HCT116 (cell line): ENCODE data around the gene ATF1. TPM values are rescaled to one million over a fixed set of nuclear protein-coding genes. Genes with fewer than 3 reads are reported as not detected.
"Not testable (repeated sequence)": the region's sequence is repeated elsewhere in the genome, so short reads cannot be mapped to it uniquely, and the experiment has no call there.

Experiments used
- ATAC-seq: fragments of 200-7000 bp; cut with Tn5 transposase; 2 replicates; pipeline ENCODE4 v1.9.1; 2020; ENCODE audit warnings: mild to moderate bottlenecking, moderate library complexity
- BruUV-seq: library from RNA; stranded (reverse); fragments of 400-500 nt; replicated peaks from 2 replicates; lab custom pipeline; 2021; lab: Mats Ljungman, UMichigan
- CTCF ChIA-PET: fragments of 300-600 bp; sonication (Branson Sonifier 250); formaldehyde crosslinking; loops from one replicate; lab custom pipeline; 2021; ENCODE audit warnings: antibody characterized with exemption; lab: Charles Lee
- POLR2A ChIA-PET: fragments of 300-600, 350-600 bp; sonication (Branson Sonifier 250); formaldehyde crosslinking; loops from one replicate; lab custom pipeline; 2021; ENCODE audit warnings: antibody characterized with exemption; lab: Charles Lee
- RAD21 ChIA-PET, 2 experiments: fragments of 300-600 bp; sonication (Branson Sonifier 250); formaldehyde crosslinking; loops; one replicate each; lab custom pipeline; 2023; ENCODE audit warnings: low total read pairs in 2 of 2; ENCODE audit not compliant: uncharacterized antibody in 2 of 2, unreplicated experiment in 2 of 2, low non-redundant PET in 1 of 2; lab: Charles Lee
- DNase-seq: peaks from one replicate; pipeline ENCODE4 v3.0.0-alpha.2; 2010; ENCODE audit warnings: low read depth, low spot score
- H2AFZ ChIP-seq: fragments of 200-600 bp; shearing (Covaris generic), sonication (generic); 2 replicates; pipeline ENCODE4 v1.6.1; 2017; ENCODE audit warnings: low read depth, mixed run types, mixed read lengths, antibody characterized with exemption, low read length; ENCODE audit not compliant: poor library complexity, severe bottlenecking
- H3K27ac ChIP-seq: 2 replicates; pipeline ENCODE4 v1.5.1; 2012; ENCODE audit warnings: low read depth, low read length
- H3K27me3 ChIP-seq: fragments of 200-600 bp; sonication (generic); 2 replicates; pipeline ENCODE4 v1.6.1; 2016; ENCODE audit warnings: mixed run types, low read length, mixed read lengths; ENCODE audit not compliant: insufficient read depth
- H3K36me3 ChIP-seq, 2 experiments: fragments of 200-500 bp in 1 of 2; fragments of 200-600 bp in 1 of 2; sonication (Bioruptor generic) in 1 of 2; sonication (generic) in 1 of 2; 2 replicates each; pipeline versions ENCODE4 v1.5.1 to v1.6.1; 2014 to 2016; ENCODE audit warnings: low read length in 2 of 2, inconsistent platforms in 1 of 2, mixed read lengths in 1 of 2, mixed run types in 1 of 2; ENCODE audit not compliant: insufficient read depth in 2 of 2, control insufficient read depth in 1 of 2
- H3K4me1 ChIP-seq, 2 experiments: fragments of 200-600 bp in 1 of 2; sonication (generic) in 1 of 2; 2 replicates each; pipeline versions ENCODE4 v1.5.1 to v1.6.1; 2012 to 2017; ENCODE audit warnings: low read length in 2 of 2, inconsistent platforms in 1 of 2, mild to moderate bottlenecking in 1 of 2, mixed read lengths in 1 of 2, mixed run types in 1 of 2, moderate library complexity in 1 of 2; ENCODE audit not compliant: insufficient read depth in 2 of 2, control insufficient read depth in 1 of 2
- H3K4me2 ChIP-seq: fragments of 200-600 bp; sonication (generic); 2 replicates; pipeline ENCODE4 v1.6.1; 2017; ENCODE audit warnings: mixed run types, low read length, mixed read lengths
- H3K4me3 ChIP-seq, 2 experiments: fragments of 200-600 bp in 1 of 2; sonication (generic) in 1 of 2; replicated peaks in 1 of 2; 2 replicates each; pipeline ENCODE4 v1.5.1; 2011 to 2016; ENCODE audit warnings: low read length in 2 of 2, control low read depth in 1 of 2, low read depth in 1 of 2, mild to moderate bottlenecking in 1 of 2, mixed read lengths in 1 of 2, mixed run types in 1 of 2
- H3K79me2 ChIP-seq: fragments of 200-600 bp; sonication (generic); 2 replicates; pipeline ENCODE4 v1.6.1; 2017; ENCODE audit warnings: mild to moderate bottlenecking, mixed run types, low read length, moderate library complexity, mixed read lengths; ENCODE audit not compliant: insufficient read depth
- H3K9ac ChIP-seq: fragments of 200-600 bp; sonication (generic); 2 replicates; pipeline ENCODE4 v1.6.1; 2016; ENCODE audit warnings: low read length, mixed read lengths
- H3K9me2 ChIP-seq: fragments of 200-600 bp; sonication (generic), shearing (Covaris generic); 2 replicates; pipeline ENCODE4 v1.6.1; 2017; ENCODE audit warnings: mixed run types, mild to moderate bottlenecking, moderate library complexity; ENCODE audit not compliant: insufficient read depth
- H3K9me3 ChIP-seq, 2 experiments: fragments of 200-500 bp in 1 of 2; fragments of 200-600 bp in 1 of 2; sonication (Bioruptor generic) in 1 of 2; sonication (generic) in 1 of 2; 2 replicates each; pipeline ENCODE4 v1.6.1; 2014 to 2017; ENCODE audit warnings: low read length in 2 of 2, mixed read lengths in 2 of 2, inconsistent platforms in 1 of 2, low read depth in 1 of 2, mild to moderate bottlenecking in 1 of 2, mixed run types in 1 of 2, moderate library complexity in 1 of 2; ENCODE audit not compliant: control insufficient read depth in 1 of 2, insufficient read depth in 1 of 2
- H4K20me1 ChIP-seq: fragments of 200-600 bp; sonication (generic), shearing (Covaris generic); 2 replicates; pipeline ENCODE4 v1.6.1; 2017; ENCODE audit warnings: mixed run types, mild to moderate bottlenecking, moderate library complexity; ENCODE audit not compliant: insufficient read depth
- CEBPB ChIP-seq: IDR thresholded peaks from 2 replicates; pipeline ENCODE4 v1.6.1; 2012; ENCODE audit warnings: low read depth
- EGR1 ChIP-seq: IDR thresholded peaks from 2 replicates; pipeline ENCODE4 v1.6.1; 2012; ENCODE audit warnings: low read depth
- ELF1 ChIP-seq: IDR thresholded peaks from 2 replicates; pipeline ENCODE4 v1.6.1; 2012; ENCODE audit warnings: low read depth, borderline replicate concordance
- EZH2 ChIP-seq: fragments of 200-600 bp; sonication (generic); IDR thresholded peaks from 2 replicates; pipeline ENCODE4 v1.6.1; 2017; ENCODE audit warnings: antibody characterized with exemption, mixed run types
- EZH2phosphoT487 ChIP-seq: fragments of 200-600 bp; IDR thresholded peaks from 2 replicates; pipeline ENCODE4 v1.6.1; 2018; ENCODE audit warnings: antibody characterized with exemption, borderline replicate concordance
- FOSL1 ChIP-seq: IDR thresholded peaks from 2 replicates; pipeline ENCODE4 v1.6.1; 2012; ENCODE audit warnings: low read depth
- JUND ChIP-seq: IDR thresholded peaks from 2 replicates; pipeline ENCODE4 v1.6.1; 2012
- SIN3A ChIP-seq: IDR thresholded peaks from 2 replicates; pipeline ENCODE4 v1.6.1; 2012; ENCODE audit warnings: low read depth
- SP1 ChIP-seq: IDR thresholded peaks from 2 replicates; pipeline ENCODE4 v1.6.1; 2012; ENCODE audit warnings: low read depth
- SRF ChIP-seq: IDR thresholded peaks from 2 replicates; pipeline ENCODE4 v1.6.1; 2012; ENCODE audit warnings: low read depth
- ZNF274 ChIP-seq: fragments of 200-500 bp; sonication (Bioruptor generic); IDR thresholded peaks from 2 replicates; pipeline ENCODE4 v1.6.1; 2014; ENCODE audit warnings: mild to moderate bottlenecking, low read depth, low read length, inconsistent platforms
- intact Hi-C: fragments of 100-400 bp; cut with micrococcal nuclease; formaldehyde crosslinking; loops from 2 replicates; pipeline ENCODE4 v1.10.0; 2022
- total RNA-seq: library from RNA; stranded (reverse); gene quantifications from one replicate; pipeline ENCODE4 v1.2.1, GENCODE V29; 2021; ENCODE audit not compliant: unreplicated experiment
- TF ChIP-seq, protein P1 (sequence below), 3 experiments: fragments of 200-600 bp in 1 of 3; sonication (generic) in 1 of 3; IDR thresholded peaks in 2 of 3; conservative IDR thresholded peaks in 1 of 3; 2 replicates each; pipeline ENCODE4 v1.5.1; 2012 to 2017; ENCODE audit warnings: low read depth in 2 of 3, low read length in 2 of 3, antibody characterized with exemption in 1 of 3, borderline replicate concordance in 1 of 3, control low read depth in 1 of 3, mild to moderate bottlenecking in 1 of 3, mixed read lengths in 1 of 3, mixed run types in 1 of 3, moderate library complexity in 1 of 3; ENCODE audit not compliant: insufficient read depth in 1 of 3
- TF ChIP-seq, protein P2 (sequence below): IDR thresholded peaks from 2 replicates; pipeline ENCODE4 v1.6.1; 2012
- TF ChIP-seq, protein P3 (sequence below): IDR thresholded peaks from 2 replicates; pipeline ENCODE4 v1.6.1; 2011; ENCODE audit warnings: mild to moderate bottlenecking, low read length, moderate library complexity; ENCODE audit not compliant: insufficient replicate concordance; ENCODE audit errors: extremely low read depth
- TF ChIP-seq, protein P4 (sequence below): IDR thresholded peaks from 2 replicates; pipeline ENCODE4 v1.6.1; 2012

ATF1 gene
- total RNA-seq, 1 experiment from 2014 or later, result 48.8 TPM

DNA sequence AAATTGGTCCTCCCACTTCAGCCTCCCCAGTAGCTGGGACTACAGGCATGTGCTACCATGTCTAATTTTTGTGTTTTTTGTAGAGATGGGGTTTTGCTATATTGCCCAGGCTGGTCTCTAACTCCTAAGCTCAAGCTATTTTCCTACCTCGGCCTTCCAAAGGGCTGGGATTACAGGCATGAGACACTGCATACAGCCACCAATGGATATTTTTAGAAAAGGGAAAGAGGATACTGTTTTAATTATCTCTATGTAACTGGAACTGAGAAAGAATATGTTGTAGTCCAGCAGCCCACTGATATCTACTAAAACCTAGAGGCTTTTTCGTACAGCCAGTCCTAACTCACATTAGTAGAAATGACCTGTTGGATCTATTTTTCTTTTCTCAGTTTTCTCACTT, 85.1 kb downstream of the ATF1 start:
- no TSS peak for BruUV-seq
- Histone ChIP-seq H4K20me1 (no peaks in the 10 kb centered on the region), H3K36me3 (no peaks in the 10 kb centered on the region), H3K9me2 (no peaks in the 10 kb centered on the region), H3K4me1 (no peaks in the 10 kb centered on the region), H3K9me3 (no peaks in the 10 kb centered on the region), H3K27ac (no peak overlapping the region), H2AFZ (no peak overlapping the region), H3K4me2 (no peak overlapping the region), H3K79me2 (no peaks in the 10 kb centered on the region)
- ChIA-PET CTCF (no interaction called here), POLR2A (no interaction called here), RAD21 (no interaction called here)
- ATAC-seq (no peak), DNase-seq (no peak)
- TF ChIP-seq ELF1 (no peak), EGR1 (no peak), SIN3A (no peak), FOSL1 (no peak), ZNF274 (no peak), CEBPB (no peak), SRF (no peak), EZH2phosphoT487 (no peak), EZH2 (no peak), JUND (no peak), SP1 (no peak)
- TF ChIP-seq, protein P1, sequence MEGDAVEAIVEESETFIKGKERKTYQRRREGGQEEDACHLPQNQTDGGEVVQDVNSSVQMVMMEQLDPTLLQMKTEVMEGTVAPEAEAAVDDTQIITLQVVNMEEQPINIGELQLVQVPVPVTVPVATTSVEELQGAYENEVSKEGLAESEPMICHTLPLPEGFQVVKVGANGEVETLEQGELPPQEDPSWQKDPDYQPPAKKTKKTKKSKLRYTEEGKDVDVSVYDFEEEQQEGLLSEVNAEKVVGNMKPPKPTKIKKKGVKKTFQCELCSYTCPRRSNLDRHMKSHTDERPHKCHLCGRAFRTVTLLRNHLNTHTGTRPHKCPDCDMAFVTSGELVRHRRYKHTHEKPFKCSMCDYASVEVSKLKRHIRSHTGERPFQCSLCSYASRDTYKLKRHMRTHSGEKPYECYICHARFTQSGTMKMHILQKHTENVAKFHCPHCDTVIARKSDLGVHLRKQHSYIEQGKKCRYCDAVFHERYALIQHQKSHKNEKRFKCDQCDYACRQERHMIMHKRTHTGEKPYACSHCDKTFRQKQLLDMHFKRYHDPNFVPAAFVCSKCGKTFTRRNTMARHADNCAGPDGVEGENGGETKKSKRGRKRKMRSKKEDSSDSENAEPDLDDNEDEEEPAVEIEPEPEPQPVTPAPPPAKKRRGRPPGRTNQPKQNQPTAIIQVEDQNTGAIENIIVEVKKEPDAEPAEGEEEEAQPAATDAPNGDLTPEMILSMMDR (IDR thresholded peaks at IDR 0.05 in 2 of 3, conservative IDR thresholded peaks at IDR 0.05 in 1 of 3; ENCODE audit: borderline replicate concordance in 1 of 3, insufficient read depth in 1 of 3, low read depth in 2 of 3, low read length in 2 of 3), result no peak
- TF ChIP-seq, protein P2, sequence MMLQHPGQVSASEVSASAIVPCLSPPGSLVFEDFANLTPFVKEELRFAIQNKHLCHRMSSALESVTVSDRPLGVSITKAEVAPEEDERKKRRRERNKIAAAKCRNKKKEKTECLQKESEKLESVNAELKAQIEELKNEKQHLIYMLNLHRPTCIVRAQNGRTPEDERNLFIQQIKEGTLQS, result no peak
- TF ChIP-seq, protein P3, sequence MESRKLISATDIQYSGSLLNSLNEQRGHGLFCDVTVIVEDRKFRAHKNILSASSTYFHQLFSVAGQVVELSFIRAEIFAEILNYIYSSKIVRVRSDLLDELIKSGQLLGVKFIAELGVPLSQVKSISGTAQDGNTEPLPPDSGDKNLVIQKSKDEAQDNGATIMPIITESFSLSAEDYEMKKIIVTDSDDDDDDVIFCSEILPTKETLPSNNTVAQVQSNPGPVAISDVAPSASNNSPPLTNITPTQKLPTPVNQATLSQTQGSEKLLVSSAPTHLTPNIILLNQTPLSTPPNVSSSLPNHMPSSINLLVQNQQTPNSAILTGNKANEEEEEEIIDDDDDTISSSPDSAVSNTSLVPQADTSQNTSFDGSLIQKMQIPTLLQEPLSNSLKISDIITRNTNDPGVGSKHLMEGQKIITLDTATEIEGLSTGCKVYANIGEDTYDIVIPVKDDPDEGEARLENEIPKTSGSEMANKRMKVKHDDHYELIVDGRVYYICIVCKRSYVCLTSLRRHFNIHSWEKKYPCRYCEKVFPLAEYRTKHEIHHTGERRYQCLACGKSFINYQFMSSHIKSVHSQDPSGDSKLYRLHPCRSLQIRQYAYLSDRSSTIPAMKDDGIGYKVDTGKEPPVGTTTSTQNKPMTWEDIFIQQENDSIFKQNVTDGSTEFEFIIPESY, result no peak
- TF ChIP-seq, protein P4, sequence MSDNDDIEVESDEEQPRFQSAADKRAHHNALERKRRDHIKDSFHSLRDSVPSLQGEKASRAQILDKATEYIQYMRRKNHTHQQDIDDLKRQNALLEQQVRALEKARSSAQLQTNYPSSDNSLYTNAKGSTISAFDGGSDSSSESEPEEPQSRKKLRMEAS, result no peak
- TF ChIP-seq, all 23 proteins: peak for 0
- no peak overlapping the region for H3K4me3 ChIP-seq
- no peaks in the 10 kb centered on the region for H3K27me3 ChIP-seq
- intact Hi-C loops, result no loop called here
- H3K9ac ChIP-seq, result no peak overlapping the region

DNA sequence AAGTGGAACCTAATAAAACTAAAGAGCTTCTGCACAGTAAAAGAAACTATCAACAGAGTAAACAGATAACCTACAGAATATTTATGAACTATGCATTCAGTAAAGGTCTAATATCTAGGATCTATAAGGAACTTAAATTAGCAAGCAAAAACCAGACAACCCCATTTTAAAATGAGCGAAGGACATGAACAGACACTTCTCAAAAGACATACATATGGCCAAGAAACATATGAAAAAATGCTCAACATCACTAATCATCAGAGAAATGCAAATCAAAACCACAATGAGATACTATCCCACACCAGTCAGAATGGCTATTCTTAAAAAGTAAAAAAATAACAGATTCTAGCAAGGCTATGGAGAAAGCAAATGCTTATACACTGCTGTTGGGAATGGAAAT, 91.3 kb downstream of the ATF1 start:
- DNase-seq, H3K9me3 ChIP-seq, CTCF ChIA-PET, H3K4me1 ChIP-seq, H3K4me3 ChIP-seq, intact Hi-C loops, H3K9ac ChIP-seq, H3K27ac ChIP-seq, H3K4me2 ChIP-seq, H3K79me2 ChIP-seq, RAD21 ChIA-PET, H3K27me3 ChIP-seq, H2AFZ ChIP-seq, POLR2A ChIA-PET, H3K9me2 ChIP-seq, ATAC-seq, BruUV-seq, H4K20me1 ChIP-seq, H3K36me3 ChIP-seq: not testable (repeated sequence)
